Measurements from ENCODE around the gene UBXN6. TPM values are rescaled to one million over a fixed set of nuclear protein-coding genes. Genes with fewer than 3 reads are reported as not detected.

UBXN6 gene
- total and polyA plus RNA-seq, 2 of the 8 experiments (the other 6 are each of a cell fraction or from before 2014, with no cell fraction given), result 28.0 to 43.8 TPM

GRCh38 chr19:4483385-4483784 is 25.8 kb upstream of the UBXN6 start (continued):
- TF ChIP-seq SUZ12 (IDR thresholded peaks at IDR 0.05; ENCODE audit: low read length) (no peak), CTBP2 (IDR thresholded peaks at IDR 0.05; ENCODE audit: borderline replicate concordance, insufficient read depth, insufficient read length, low read length) (no peak), SIX5 (IDR thresholded peaks at IDR 0.05; ENCODE audit: low read depth, low read length) (no peak)
